HCT116 (cell line): ENCODE results near the gene RELA.

Experiments
- CTCF ChIP-seq, 3 experiments: fragments of 200-600 bp in 1 of 3; sonication (generic) in 1 of 3; IDR thresholded peaks in 2 of 3; conservative IDR thresholded peaks in 1 of 3; 2 replicates each; pipeline ENCODE4 v1.5.1; 2012 to 2017; ENCODE audit warnings: low read depth in 2 of 3, low read length in 2 of 3, antibody characterized with exemption in 1 of 3, borderline replicate concordance in 1 of 3, control low read depth in 1 of 3, mild to moderate bottlenecking in 1 of 3, mixed read lengths in 1 of 3, mixed run types in 1 of 3, moderate library complexity in 1 of 3; ENCODE audit not compliant: insufficient read depth in 1 of 3
- EGR1 ChIP-seq: IDR thresholded peaks from 2 replicates; pipeline ENCODE4 v1.6.1; 2012; ENCODE audit warnings: low read depth
- JUND ChIP-seq: IDR thresholded peaks from 2 replicates; pipeline ENCODE4 v1.6.1; 2012
- YY1 ChIP-seq: IDR thresholded peaks from 2 replicates; pipeline ENCODE4 v1.6.1; 2011; ENCODE audit warnings: low read length, low read depth, moderate library complexity, mild to moderate bottlenecking; ENCODE audit not compliant: insufficient replicate concordance; ENCODE audit errors: extremely low read depth

- TF ChIP-seq YY1 = no peak
- TF ChIP-seq JUND = no peak
- TF ChIP-seq CTCF (IDR thresholded peaks at IDR 0.05 in 2 of 3, conservative IDR thresholded peaks at IDR 0.05 in 1 of 3; ENCODE audit: borderline replicate concordance in 1 of 3, insufficient read depth in 1 of 3, low read depth in 2 of 3, low read length in 2 of 3) = no peak
- no peak for TF ChIP-seq EGR1
Observed at GRCh38 chr11:65623177-65623576, 39.5 kb downstream of the RELA start.
